GM12878 (cell line): ENCODE data around the gene ITK. TPM values are rescaled to one million over a fixed set of nuclear protein-coding genes. Genes with fewer than 3 reads are reported as not detected.

Source experiments
- ATAC-seq: fragments of 200-7000 bp; cut with Tn5 transposase; 3 replicates; pipeline ENCODE4 v1.9.1; 2020; ENCODE audit warnings: mild to moderate bottlenecking, moderate library complexity
- BruUV-seq: library from RNA; stranded (reverse); fragments of 400-500 nt; replicated peaks from 2 replicates; lab custom pipeline; 2021; lab: Mats Ljungman, UMichigan
- CTCF ChIA-PET: fragments of 300-600 bp; sonication (Branson Sonifier 250); formaldehyde crosslinking; extraction: SDS; loops from one replicate; lab custom pipeline; 2021; ENCODE audit warnings: inconsistent platforms; lab: Yijun Ruan, JAX
- POLR2A ChIA-PET: fragments of 350-600 bp; formaldehyde crosslinking; extraction: SDS; loops from one replicate; lab custom pipeline; 2021; ENCODE audit warnings: inconsistent platforms; lab: Charles Lee
- RAD21 ChIA-PET: fragments of 300-600 bp; sonication (Branson Sonifier 250); formaldehyde crosslinking; loops from one replicate; lab custom pipeline; 2023; ENCODE audit warnings: antibody characterized with exemption; ENCODE audit not compliant: unreplicated experiment; lab: Charles Lee
- SMC1A ChIA-PET: fragments of 300-600 bp; sonication (Branson Sonifier 250); formaldehyde crosslinking; loops from one replicate; lab custom pipeline; 2023; ENCODE audit not compliant: unreplicated experiment, uncharacterized antibody; lab: Charles Lee
- DNase-seq: peaks from one replicate; pipeline ENCODE4 v3.0.0-alpha.2; 2011; ENCODE audit warnings: low read depth, low spot score
- FAIRE-seq: peaks from 3 replicates; lab custom pipeline; 2011; peaks lifted over from hg19 to GRCh38; lab: Jason Lieb, UNC
- H2AFZ ChIP-seq: 2 replicates; pipeline ENCODE4 v1.6.0; 2011; ENCODE audit warnings: low read depth, low read length, control low read depth; ENCODE audit not compliant: control insufficient read depth
- H3K27ac ChIP-seq: 2 replicates; pipeline ENCODE4 v1.5.1; 2011; ENCODE audit warnings: control low read depth; ENCODE audit not compliant: control insufficient read depth, insufficient read depth
- H3K27me3 ChIP-seq, 2 experiments: replicated peaks in 1 of 2; 2 replicates each; pipeline versions ENCODE4 v1.6.0 to v1.6.1; 2011; ENCODE audit warnings: low read length in 1 of 2; ENCODE audit not compliant: control insufficient read depth in 2 of 2, insufficient read depth in 2 of 2
- H3K36me3 ChIP-seq, 2 experiments: 2 replicates each; pipeline ENCODE4 v1.5.1; 2011; ENCODE audit warnings: low read length in 1 of 2; ENCODE audit not compliant: control insufficient read depth in 2 of 2, insufficient read depth in 2 of 2
- H3K4me1 ChIP-seq: 2 replicates; pipeline ENCODE4 v1.6.1; 2011; ENCODE audit warnings: mild to moderate bottlenecking, low read length, moderate library complexity, mixed read lengths; ENCODE audit not compliant: control insufficient read depth, insufficient read depth
- H3K4me2 ChIP-seq: 2 replicates; pipeline ENCODE4 v1.6.0; 2011; ENCODE audit warnings: control low read depth; ENCODE audit not compliant: control insufficient read depth, insufficient read depth
- H3K4me3 ChIP-seq: fragments of 200-600 bp; sonication (generic); 2 replicates; pipeline ENCODE4 v1.5.1; 2016
- H3K79me2 ChIP-seq: 2 replicates; pipeline ENCODE4 v1.6.0; 2011; ENCODE audit warnings: low read length; ENCODE audit not compliant: control insufficient read depth, insufficient read depth
- H3K9ac ChIP-seq: 2 replicates; pipeline ENCODE4 v1.8.0; 2011; ENCODE audit warnings: low read length, control low read depth, mixed read lengths; ENCODE audit not compliant: control insufficient read depth, insufficient read depth
- H3K9me3 ChIP-seq: replicated peaks from 3 replicates; pipeline ENCODE4 v1.5.1; 2011; ENCODE audit warnings: mild to moderate bottlenecking, low read length; ENCODE audit not compliant: control insufficient read depth, insufficient read depth
- H4K20me1 ChIP-seq: 2 replicates; pipeline ENCODE4 v1.6.0; 2011; ENCODE audit not compliant: control insufficient read depth, insufficient read depth
- BACH1 ChIP-seq: fragments of 450-650 bp; IDR thresholded peaks from 2 replicates; pipeline ENCODE4 v1.6.1; 2017; ENCODE audit warnings: mild to moderate bottlenecking, borderline replicate concordance
- CREM ChIP-seq: IDR thresholded peaks from 2 replicates; pipeline ENCODE4 v1.6.1; 2014; ENCODE audit warnings: antibody characterized with exemption, low read depth
- RAD21 ChIP-seq: IDR thresholded peaks from 2 replicates; pipeline ENCODE4 v1.6.1; 2011; ENCODE audit warnings: mild to moderate bottlenecking, low read depth, low read length, moderate library complexity; ENCODE audit not compliant: insufficient read depth
- TBL1XR1 ChIP-seq: IDR thresholded peaks from 2 replicates; pipeline ENCODE4 v1.6.1; 2012; ENCODE audit warnings: low read depth, low read length, improper control_type of control experiment
- TCF7 ChIP-seq: IDR thresholded peaks from 2 replicates; pipeline ENCODE4 v1.6.1; 2014; ENCODE audit warnings: antibody characterized with exemption, borderline replicate concordance
- ZBED1 ChIP-seq: IDR thresholded peaks from 2 replicates; pipeline ENCODE4 v1.6.1; 2016; ENCODE audit warnings: borderline replicate concordance
- ZNF274 ChIP-seq: IDR thresholded peaks from one replicate; pipeline ENCODE4 v1.8.0; 2011; ENCODE audit not compliant: insufficient read length, insufficient read depth
- WGBS: methylation state at CpG from one replicate; pipeline ENCODE4 v1.1.6; 2016; ENCODE audit warnings: low lambda C conversion rate; ENCODE audit not compliant: insufficient replicate concordance, insufficient coverage; ENCODE audit errors: missing lambda C conversion rate; 5-methylcytosine and 5-hydroxymethylcytosine counted together
- in situ Hi-C: fragments of 300-500 bp; cut with MboI; formaldehyde crosslinking; loops from 9 replicates; pipeline ENCODE4 v1.14.3; 2018; ENCODE audit warnings: mixed read lengths
- intact Hi-C: fragments of 100-400 bp; cut with micrococcal nuclease; formaldehyde crosslinking; loops from one replicate; pipeline ENCODE4 v1.14.2; 2022; ENCODE audit not compliant: unreplicated experiment
- polyA plus RNA-seq, 11 experiments: library from polyadenylated mRNA; depleted of rRNA in 4 of 11; unstranded in 6 of 11; stranded (reverse) in 5 of 11; fragments of >200 nt; fragmentation: Nextera tagmentation in 4 of 11; fragmentation: Illumina TruSeq in 1 of 11; extraction: Ambion mirVana in 4 of 11; extraction: Trizol in 1 of 11; gene quantifications; 1 replicate in 1 of 11; 2 replicates in 10 of 11; pipeline versions ENCODE4 v1.2.1 to v1.2.3, GENCODE V29; 2011 to 2016; ENCODE audit warnings: inconsistent platforms in 2 of 11, missing spikeins in 2 of 11, low read depth in 1 of 11
- total RNA-seq, 4 experiments: library from RNA; depleted of rRNA in 3 of 4; stranded (reverse); fragments of >200 nt in 3 of 4; fragmentation: Illumina TruSeq in 1 of 4; extraction: Trizol in 1 of 4; gene quantifications; 2 replicates each; pipeline versions ENCODE4 v1.2.1 to v1.2.3, GENCODE V29; 2013 to 2021
- TF ChIP-seq, protein P1 (sequence below): IDR thresholded peaks from 2 replicates; pipeline ENCODE4 v1.6.1; 2012; ENCODE audit warnings: low read depth, low read length, improper control_type of control experiment

ITK gene
- total and polyA plus RNA-seq, 10 of the 15 experiments (the other 5 are each of a cell fraction or from before 2014, with no cell fraction given), result 0.05 to 2.4 (median 0.76) TPM

DNA sequence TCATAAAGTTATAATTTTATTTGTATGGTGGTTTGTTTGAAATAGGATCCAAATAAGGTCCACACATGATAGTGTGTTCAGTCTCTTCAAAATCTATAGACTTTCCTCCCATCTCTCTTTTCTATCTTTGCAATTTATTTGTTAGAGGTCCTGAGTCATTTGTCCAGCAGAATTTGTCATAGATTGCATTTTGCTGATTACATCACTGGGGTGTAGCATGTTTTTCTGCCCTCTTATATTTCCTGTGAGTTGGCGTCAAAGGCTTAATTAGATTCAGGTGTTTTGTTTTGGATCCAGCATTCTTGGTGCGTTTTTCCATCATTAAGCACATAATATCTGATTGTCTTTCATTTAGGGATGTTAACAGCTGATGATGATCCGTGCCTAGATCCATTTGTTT lies 100.3 kb downstream of the ITK start:
- no peak for FAIRE-seq
- no peak for DNase-seq
- Histone ChIP-seq H3K27me3 (no peaks in the 10 kb centered on the region), H3K9me3 (peaks cover 5% of the 10 kb centered on the region; the same call in 1 of the 3 replicates), H3K79me2 (peaks cover 77% of the 10 kb centered on the region), H3K27ac (no peak overlapping the region), H3K36me3 (peaks cover 6 to 17% of the 10 kb centered on the region in 2 experiments), H3K4me1 (peaks cover 21% of the 10 kb centered on the region), H3K4me3 (no peak overlapping the region), H3K9ac (no peak overlapping the region), H4K20me1 (peaks cover 7% of the 10 kb centered on the region; the same call in 1 of the 2 replicates), H3K4me2 (no peak overlapping the region), H2AFZ (no peak overlapping the region)
- ChIA-PET POLR2A (no interaction called here), RAD21 (interaction anchor here (1.2 kb wide), 2 partner anchors 8 to 13 kb away, joined by 3 to 4 read pairs; no protein-coding TSS in a partner anchor), SMC1A (interaction anchor here (0.9 to 4.0 kb wide), 4 partner anchors 13 to 32 kb away, joined by 3 to 20 read pairs (median 8); no protein-coding TSS in a partner anchor), CTCF (interaction anchor here (0.6 to 1.1 kb wide), 2 partner anchors 27 to 133 kb away, joined by 3 read pairs; no protein-coding TSS in a partner anchor)
- 100% methylated on average over 3 of the region's 3 CpGs for WGBS
- intact Hi-C loops, result loop anchor here (10.0 kb wide), 1 partner anchor 1214 kb away; no protein-coding TSS in a partner anchor
- ATAC-seq, result no peak
- TF ChIP-seq ZNF274 (no peak), BACH1 (no peak), ZBED1 (no peak), TCF7 (no peak), RAD21 (no peak), TBL1XR1 (no peak), CREM (no peak)
- TF ChIP-seq, protein P1, sequence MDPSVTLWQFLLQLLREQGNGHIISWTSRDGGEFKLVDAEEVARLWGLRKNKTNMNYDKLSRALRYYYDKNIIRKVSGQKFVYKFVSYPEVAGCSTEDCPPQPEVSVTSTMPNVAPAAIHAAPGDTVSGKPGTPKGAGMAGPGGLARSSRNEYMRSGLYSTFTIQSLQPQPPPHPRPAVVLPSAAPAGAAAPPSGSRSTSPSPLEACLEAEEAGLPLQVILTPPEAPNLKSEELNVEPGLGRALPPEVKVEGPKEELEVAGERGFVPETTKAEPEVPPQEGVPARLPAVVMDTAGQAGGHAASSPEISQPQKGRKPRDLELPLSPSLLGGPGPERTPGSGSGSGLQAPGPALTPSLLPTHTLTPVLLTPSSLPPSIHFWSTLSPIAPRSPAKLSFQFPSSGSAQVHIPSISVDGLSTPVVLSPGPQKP, result no peak
- BruUV-seq, result no TSS peak
- in situ Hi-C loops, result no loop called here
